Panc1 (cell line): ENCODE data around the gene SLC22A23. TPM values are rescaled to one million over a fixed set of nuclear protein-coding genes. Genes with fewer than 3 reads are reported as not detected.

Source experiments
- ATAC-seq: fragments of 200-7000 bp; cut with Tn5 transposase; 2 replicates; pipeline ENCODE4 v1.9.1; 2020; ENCODE audit warnings: mild to moderate bottlenecking, moderate library complexity
- BruUV-seq: library from RNA; stranded (reverse); fragments of 400-500 nt; replicated peaks from 2 replicates; lab custom pipeline; 2021; lab: Mats Ljungman, UMichigan
- CTCF ChIA-PET: fragments of 300-600 bp; sonication (Branson Sonifier 250); formaldehyde crosslinking; loops from one replicate; lab custom pipeline; 2022; ENCODE audit warnings: antibody characterized with exemption; lab: Charles Lee
- POLR2A ChIA-PET: fragments of 300-600 bp; sonication (Branson Sonifier 250); formaldehyde crosslinking; loops from one replicate; lab custom pipeline; 2022; ENCODE audit warnings: antibody characterized with exemption; lab: Charles Lee
- DNase-seq: peaks from one replicate; pipeline ENCODE4 v3.0.0-alpha.2; 2010; ENCODE audit warnings: low read depth, low spot score
- H3K27ac ChIP-seq: 2 replicates; pipeline ENCODE4 v1.5.1; 2011; ENCODE audit warnings: mild to moderate bottlenecking, low read length, inconsistent platforms
- H3K27me3 ChIP-seq: fragments of 200-500 bp; sonication (Bioruptor generic); 2 replicates; pipeline ENCODE4 v1.6.0; 2014; ENCODE audit warnings: low read length, inconsistent platforms; ENCODE audit not compliant: control insufficient read depth, insufficient read depth
- H3K36me3 ChIP-seq: fragments of 200-500 bp; sonication (Bioruptor generic); 2 replicates; pipeline ENCODE4 v1.5.1; 2014; ENCODE audit warnings: inconsistent platforms, mild to moderate bottlenecking, low read length, moderate library complexity; ENCODE audit not compliant: control insufficient read depth, insufficient read depth
- H3K4me1 ChIP-seq: 2 replicates; pipeline ENCODE4 v1.5.1; 2011; ENCODE audit warnings: inconsistent platforms, mild to moderate bottlenecking, low read length, moderate library complexity; ENCODE audit not compliant: control insufficient read depth, insufficient read depth
- H3K4me3 ChIP-seq, 2 experiments: 2 replicates each; pipeline ENCODE4 v1.5.1; 2011 to 2012; ENCODE audit warnings: low read depth in 2 of 2, low read length in 2 of 2, mild to moderate bottlenecking in 2 of 2, inconsistent platforms in 1 of 2, moderate library complexity in 1 of 2
- H3K9me3 ChIP-seq: fragments of 200-500 bp; sonication (Bioruptor generic); 2 replicates; pipeline ENCODE4 v1.5.1; 2014; ENCODE audit warnings: low read depth, mild to moderate bottlenecking, inconsistent platforms, low read length, moderate library complexity; ENCODE audit not compliant: control insufficient read depth, insufficient read depth
- POLR2AphosphoS5 ChIP-seq: IDR thresholded peaks from 2 replicates; pipeline ENCODE4 v1.6.1; 2012; ENCODE audit warnings: mild to moderate bottlenecking, low read depth, low read length, moderate library complexity
- SIN3A ChIP-seq: IDR thresholded peaks from 2 replicates; pipeline ENCODE4 v1.6.1; 2012; ENCODE audit warnings: low read depth, mild to moderate bottlenecking, low read length, moderate library complexity, borderline replicate concordance; ENCODE audit not compliant: insufficient read depth
- TCF7L2 ChIP-seq: IDR thresholded peaks from 2 replicates; pipeline ENCODE4 v1.6.1; 2011; ENCODE audit warnings: mild to moderate bottlenecking, low read depth, low read length, inconsistent platforms
- in situ Hi-C: cut with HindIII; loops from 2 replicates; pipeline ENCODE4 v1.10.0; 2016; ENCODE audit warnings: low sequenced_read_pairs, low pct_unique_long_range_greater_than_20kb
- intact Hi-C: fragments of 100-400 bp; cut with micrococcal nuclease; formaldehyde crosslinking; loops from one replicate; pipeline ENCODE4 v1.10.0; 2022; ENCODE audit not compliant: unreplicated experiment
- total RNA-seq: library from RNA; stranded (reverse); gene quantifications from one replicate; pipeline ENCODE4 v1.2.1, GENCODE V29; 2021; ENCODE audit not compliant: unreplicated experiment
- TF ChIP-seq, protein P1 (sequence below), 2 experiments: IDR thresholded peaks; 2 replicates each; pipeline ENCODE4 v1.6.1; 2011 to 2012; ENCODE audit warnings: low read depth in 2 of 2, control low read depth in 1 of 2, low read length in 1 of 2, mild to moderate bottlenecking in 1 of 2, moderate library complexity in 1 of 2; ENCODE audit not compliant: insufficient read depth in 1 of 2
- TF ChIP-seq, protein P2 (sequence below): fragments of 450-650 bp; IDR thresholded peaks from 2 replicates; pipeline ENCODE4 v1.5.1; 2017; ENCODE audit warnings: mild to moderate bottlenecking

SLC22A23 gene
- total RNA-seq, 1 experiment from 2014 or later = 4.5 TPM

DNA sequence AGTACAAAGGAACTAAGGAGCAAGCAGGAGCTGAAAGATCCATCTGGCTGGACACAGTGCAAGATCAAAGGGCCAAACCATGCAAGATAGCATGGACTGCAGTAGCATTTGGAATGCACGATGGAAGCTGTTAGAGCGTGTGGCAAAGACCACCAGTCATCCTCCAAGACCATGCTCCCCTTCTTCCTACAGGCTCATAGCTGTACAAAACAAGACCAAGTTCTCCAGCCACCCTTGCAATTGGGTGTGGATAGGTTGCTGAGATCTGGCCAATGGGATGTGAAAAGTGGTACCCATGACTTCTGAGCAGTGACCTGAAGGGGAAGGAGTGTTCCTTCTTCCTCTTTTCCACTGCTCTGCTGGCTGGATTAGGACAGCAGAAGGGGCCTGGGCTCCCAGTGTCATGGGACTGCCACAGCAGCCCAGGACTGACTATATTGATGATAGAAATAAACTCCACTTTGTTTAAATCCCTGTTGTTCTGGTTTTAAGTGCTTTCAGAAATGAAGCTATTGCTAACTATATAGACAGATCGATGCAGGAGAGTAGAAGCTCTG is 64.9 kb downstream of the SLC22A23 start:
- no TSS peak for BruUV-seq
- no peak for ATAC-seq
- CTCF ChIA-PET = no interaction called here
- DNase-seq = no peak
- no peaks in the 10 kb centered on the region for H3K36me3 ChIP-seq
- H3K4me1 ChIP-seq = no peaks in the 10 kb centered on the region
- in situ Hi-C loops (no loop called here), intact Hi-C loops (no loop called here)
- no peak overlapping the region for H3K4me3 ChIP-seq
- H3K27ac ChIP-seq = no peak overlapping the region
- H3K9me3 ChIP-seq = no peaks in the 10 kb centered on the region
- TF ChIP-seq POLR2AphosphoS5 (no peak), SIN3A (no peak), TCF7L2 (no peak)
- TF ChIP-seq, protein P1, sequence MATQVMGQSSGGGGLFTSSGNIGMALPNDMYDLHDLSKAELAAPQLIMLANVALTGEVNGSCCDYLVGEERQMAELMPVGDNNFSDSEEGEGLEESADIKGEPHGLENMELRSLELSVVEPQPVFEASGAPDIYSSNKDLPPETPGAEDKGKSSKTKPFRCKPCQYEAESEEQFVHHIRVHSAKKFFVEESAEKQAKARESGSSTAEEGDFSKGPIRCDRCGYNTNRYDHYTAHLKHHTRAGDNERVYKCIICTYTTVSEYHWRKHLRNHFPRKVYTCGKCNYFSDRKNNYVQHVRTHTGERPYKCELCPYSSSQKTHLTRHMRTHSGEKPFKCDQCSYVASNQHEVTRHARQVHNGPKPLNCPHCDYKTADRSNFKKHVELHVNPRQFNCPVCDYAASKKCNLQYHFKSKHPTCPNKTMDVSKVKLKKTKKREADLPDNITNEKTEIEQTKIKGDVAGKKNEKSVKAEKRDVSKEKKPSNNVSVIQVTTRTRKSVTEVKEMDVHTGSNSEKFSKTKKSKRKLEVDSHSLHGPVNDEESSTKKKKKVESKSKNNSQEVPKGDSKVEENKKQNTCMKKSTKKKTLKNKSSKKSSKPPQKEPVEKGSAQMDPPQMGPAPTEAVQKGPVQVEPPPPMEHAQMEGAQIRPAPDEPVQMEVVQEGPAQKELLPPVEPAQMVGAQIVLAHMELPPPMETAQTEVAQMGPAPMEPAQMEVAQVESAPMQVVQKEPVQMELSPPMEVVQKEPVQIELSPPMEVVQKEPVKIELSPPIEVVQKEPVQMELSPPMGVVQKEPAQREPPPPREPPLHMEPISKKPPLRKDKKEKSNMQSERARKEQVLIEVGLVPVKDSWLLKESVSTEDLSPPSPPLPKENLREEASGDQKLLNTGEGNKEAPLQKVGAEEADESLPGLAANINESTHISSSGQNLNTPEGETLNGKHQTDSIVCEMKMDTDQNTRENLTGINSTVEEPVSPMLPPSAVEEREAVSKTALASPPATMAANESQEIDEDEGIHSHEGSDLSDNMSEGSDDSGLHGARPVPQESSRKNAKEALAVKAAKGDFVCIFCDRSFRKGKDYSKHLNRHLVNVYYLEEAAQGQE (IDR thresholded peaks at IDR 0.05; ENCODE audit: insufficient read depth in 1 of 2, low read depth in 2 of 2, low read length in 1 of 2) = no peak
- TF ChIP-seq, protein P2, sequence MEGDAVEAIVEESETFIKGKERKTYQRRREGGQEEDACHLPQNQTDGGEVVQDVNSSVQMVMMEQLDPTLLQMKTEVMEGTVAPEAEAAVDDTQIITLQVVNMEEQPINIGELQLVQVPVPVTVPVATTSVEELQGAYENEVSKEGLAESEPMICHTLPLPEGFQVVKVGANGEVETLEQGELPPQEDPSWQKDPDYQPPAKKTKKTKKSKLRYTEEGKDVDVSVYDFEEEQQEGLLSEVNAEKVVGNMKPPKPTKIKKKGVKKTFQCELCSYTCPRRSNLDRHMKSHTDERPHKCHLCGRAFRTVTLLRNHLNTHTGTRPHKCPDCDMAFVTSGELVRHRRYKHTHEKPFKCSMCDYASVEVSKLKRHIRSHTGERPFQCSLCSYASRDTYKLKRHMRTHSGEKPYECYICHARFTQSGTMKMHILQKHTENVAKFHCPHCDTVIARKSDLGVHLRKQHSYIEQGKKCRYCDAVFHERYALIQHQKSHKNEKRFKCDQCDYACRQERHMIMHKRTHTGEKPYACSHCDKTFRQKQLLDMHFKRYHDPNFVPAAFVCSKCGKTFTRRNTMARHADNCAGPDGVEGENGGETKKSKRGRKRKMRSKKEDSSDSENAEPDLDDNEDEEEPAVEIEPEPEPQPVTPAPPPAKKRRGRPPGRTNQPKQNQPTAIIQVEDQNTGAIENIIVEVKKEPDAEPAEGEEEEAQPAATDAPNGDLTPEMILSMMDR = no peak
- POLR2A ChIA-PET = no interaction called here
- H3K27me3 ChIP-seq = no peaks in the 10 kb centered on the region

DNA sequence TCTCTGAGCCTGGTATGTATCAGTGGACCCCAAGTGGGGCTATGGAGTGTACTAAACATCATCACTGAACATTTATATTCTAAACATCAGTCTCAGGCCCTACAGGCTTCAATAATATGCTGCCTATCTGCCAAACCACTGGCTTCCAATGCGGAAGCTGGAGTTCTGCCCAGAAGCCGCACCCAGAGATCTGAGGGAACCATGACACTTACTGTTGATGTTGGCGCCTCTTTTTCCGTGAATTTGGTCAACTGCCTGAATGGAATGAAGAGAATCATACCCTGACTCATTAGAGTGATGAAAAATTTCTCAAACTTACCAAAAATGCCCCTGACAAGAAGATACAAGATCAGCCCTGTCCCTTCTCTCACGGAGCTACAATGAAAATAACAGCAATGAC is 66.2 kb downstream of the SLC22A23 start:
- in situ Hi-C loops = no loop called here
- DNase-seq (no peak), ATAC-seq (no peak)
- Histone ChIP-seq H3K27ac (no peak overlapping the region), H3K36me3 (no peaks in the 10 kb centered on the region), H3K9me3 (no peaks in the 10 kb centered on the region), H3K27me3 (no peaks in the 10 kb centered on the region), H3K4me1 (no peaks in the 10 kb centered on the region), H3K4me3 (no peak overlapping the region)
- ChIA-PET POLR2A (no interaction called here), CTCF (no interaction called here)
- intact Hi-C loops = no loop called here
- no TSS peak for BruUV-seq
- TF ChIP-seq, protein P1 (IDR thresholded peaks at IDR 0.05; ENCODE audit: insufficient read depth in 1 of 2, low read depth in 2 of 2, low read length in 1 of 2) = no peak
- TF ChIP-seq, protein P2 = no peak
- no peak for TF ChIP-seq TCF7L2
- no peak for TF ChIP-seq SIN3A
- TF ChIP-seq POLR2AphosphoS5 = no peak
